Measurements from ENCODE around the gene ETV5. TPM values are rescaled to one million over a fixed set of nuclear protein-coding genes. Genes with fewer than 3 reads are reported as not detected.

The ETV5 gene
- total RNA-seq, 2 experiments from 2014 or later, result 1.1 to 1.5 TPM

DNA sequence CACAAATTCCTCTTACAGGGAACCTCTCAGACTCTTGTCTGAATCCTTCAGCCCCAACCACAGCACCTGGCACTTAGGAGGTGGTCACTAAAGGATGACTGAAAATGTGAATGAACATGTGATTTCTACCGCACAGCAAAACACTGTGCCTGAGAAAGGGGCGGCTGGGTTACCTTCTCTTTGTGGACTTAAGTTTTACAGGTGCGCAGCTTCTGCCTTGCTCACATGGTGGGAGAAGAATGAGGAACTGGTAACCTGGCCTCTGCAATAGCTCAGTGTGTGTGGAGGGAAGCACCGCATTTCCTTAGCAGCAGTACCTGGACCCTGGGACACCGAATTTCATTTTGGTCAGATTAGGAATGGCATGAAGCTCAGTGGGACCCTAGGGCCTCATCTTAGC lies 9.8 kb upstream of the ETV5 start:
- intact Hi-C loops (cut with micrococcal nuclease), result no loop called here
- CTCF ChIA-PET, result no interaction called here
- Mint-ChIP-seq H3K36me3 (ENCODE audit: low read depth) (no peaks in the 10 kb centered on the region), H3K27ac (no peak overlapping the region), H3K4me3 (no peak overlapping the region), H3K4me1 (ENCODE audit: low read depth) (no peaks in the 10 kb centered on the region), H3K9me3 (no peaks in the 10 kb centered on the region), H3K27me3 (ENCODE audit: low read depth) (peaks cover 49% of the 10 kb centered on the region)
- no peak for DNase-seq

DNA sequence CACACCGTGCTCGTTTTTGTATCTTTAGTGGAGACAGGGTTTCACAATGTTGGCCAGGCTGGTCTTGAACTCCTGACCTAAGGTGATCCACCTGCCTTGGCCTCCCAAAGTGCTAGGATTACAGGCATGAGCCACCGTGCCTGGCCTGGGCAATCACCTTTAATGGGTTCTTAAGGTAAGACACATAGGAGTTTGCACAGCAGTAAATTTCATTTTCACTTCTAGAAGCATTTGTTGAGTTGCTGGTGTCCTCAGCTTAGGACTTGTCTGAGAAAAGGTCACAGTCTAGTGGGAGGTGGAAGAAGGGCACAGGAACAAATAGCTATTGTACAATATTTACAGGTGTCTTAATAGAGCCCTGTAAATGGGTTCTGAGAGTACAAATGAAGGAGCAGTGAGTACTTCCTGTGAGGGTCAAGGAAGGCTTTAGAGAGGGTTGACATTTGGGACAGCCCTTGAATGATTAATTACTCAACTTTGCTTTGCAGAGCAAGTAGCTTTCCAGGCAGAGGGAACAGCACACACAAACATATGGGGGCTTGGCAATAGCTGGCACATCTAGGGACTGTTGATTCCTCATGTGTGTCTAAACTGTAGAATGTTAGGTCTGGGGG lies 8.7 kb upstream of the ETV5 start:
- Mint-ChIP-seq H3K36me3 (ENCODE audit: low read depth) (no peaks in the 10 kb centered on the region), H3K4me3 (no peak overlapping the region), H3K9me3 (no peaks in the 10 kb centered on the region), H3K27me3 (ENCODE audit: low read depth) (peaks cover 60% of the 10 kb centered on the region), H3K27ac (no peak overlapping the region), H3K4me1 (ENCODE audit: low read depth) (no peaks in the 10 kb centered on the region)
- CTCF ChIA-PET, result no interaction called here
- intact Hi-C loops (cut with micrococcal nuclease), result no loop called here
- no peak for DNase-seq

DNA sequence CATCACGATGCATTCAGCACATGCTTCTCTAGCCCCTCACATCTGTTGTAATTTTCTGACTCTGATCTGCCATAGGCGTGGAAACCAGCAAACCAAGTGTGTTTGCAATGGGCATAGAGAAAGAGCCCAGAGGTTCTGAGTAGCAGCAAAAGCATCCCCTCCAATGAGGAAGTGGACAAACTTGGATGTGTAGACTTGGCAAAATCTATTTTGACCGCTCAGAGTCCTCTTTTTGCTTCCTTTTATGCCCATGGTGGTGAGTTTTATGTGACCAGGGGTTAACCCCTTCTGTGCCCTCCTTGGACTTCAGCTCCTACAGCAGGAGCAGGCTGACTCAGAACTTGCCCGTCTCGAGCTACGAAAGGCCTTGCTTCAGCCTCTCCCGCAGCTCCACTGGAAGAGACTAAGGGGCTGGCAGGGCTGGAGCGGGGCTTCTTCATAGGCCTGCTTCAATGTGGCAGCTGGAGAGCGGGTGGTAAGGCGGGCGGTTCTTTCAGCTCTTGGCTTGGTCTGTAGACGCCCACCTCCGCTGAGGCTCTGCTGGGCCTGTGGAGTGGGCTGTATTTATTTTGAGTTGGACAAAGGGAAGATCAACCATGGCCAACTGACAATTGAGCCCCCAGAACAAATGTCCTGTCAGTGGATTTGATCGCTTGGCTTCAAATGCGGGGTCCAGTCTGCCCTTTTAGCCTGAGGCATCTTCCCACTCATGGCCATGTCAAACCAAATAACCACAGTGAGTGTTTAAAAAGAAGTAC lies 6.5 kb upstream of the ETV5 start:
- DNase-seq, result no peak
- Mint-ChIP-seq H3K4me1 (ENCODE audit: low read depth) (peaks cover 9% of the 10 kb centered on the region), H3K4me3 (no peak overlapping the region), H3K27me3 (ENCODE audit: low read depth) (peaks cover 74% of the 10 kb centered on the region), H3K27ac (no peak overlapping the region), H3K36me3 (ENCODE audit: low read depth) (no peaks in the 10 kb centered on the region), H3K9me3 (no peaks in the 10 kb centered on the region)
- CTCF ChIA-PET, result interaction anchor here (1.4 kb wide), 1 partner anchor 54 kb away, joined by 4 read pairs; no protein-coding TSS in a partner anchor
- intact Hi-C loops (cut with micrococcal nuclease), result no loop called here

DNA sequence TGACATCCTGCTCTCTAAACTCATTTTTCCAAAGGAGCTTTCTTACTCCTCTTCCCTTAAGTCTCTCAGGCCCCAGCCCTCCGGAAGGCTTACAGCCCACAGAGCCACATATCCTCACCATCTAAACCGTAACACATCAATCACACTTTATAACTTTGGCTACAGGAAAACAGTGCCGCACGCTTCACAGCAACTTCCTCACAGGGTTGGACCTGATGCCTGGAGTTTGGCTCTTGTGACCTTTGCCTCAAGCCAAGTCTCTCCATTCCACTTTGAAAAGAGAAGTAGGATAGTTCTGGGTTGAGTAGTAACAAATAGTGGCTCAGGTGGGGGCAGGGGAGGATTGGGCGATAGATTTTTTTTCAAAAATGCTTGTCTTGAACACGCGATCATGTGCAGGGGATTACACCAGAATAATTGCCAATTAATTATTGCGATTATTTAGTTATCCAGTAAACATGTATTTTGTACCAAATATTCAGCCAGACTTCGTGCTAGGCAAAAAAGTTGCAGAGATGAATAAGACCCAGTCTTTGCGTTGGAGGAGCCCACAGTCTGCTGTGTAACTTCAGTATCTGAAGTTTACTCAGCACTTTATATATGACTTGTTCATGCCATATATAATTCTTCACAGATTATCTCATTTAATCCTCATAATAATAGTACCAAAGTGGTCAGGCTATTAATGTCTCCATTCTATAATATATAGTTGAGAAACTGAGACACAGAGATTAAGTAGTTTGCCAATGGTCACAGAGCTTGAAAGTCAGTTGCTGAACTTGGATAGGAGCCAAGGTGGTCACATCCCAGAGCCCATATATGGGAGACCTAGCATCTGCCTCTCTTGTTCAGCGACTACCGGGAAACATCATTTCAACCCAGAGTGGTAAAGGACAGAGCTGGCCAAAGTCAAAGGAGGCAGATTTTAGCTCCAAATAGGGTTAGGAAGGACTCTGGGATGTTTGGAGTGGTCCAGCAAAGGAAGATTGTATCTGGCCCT lies 2.4 kb upstream of the ETV5 start:
- Mint-ChIP-seq H3K9me3 (no peaks in the 10 kb centered on the region), H3K4me1 (ENCODE audit: low read depth) (peaks cover 30% of the 10 kb centered on the region), H3K27me3 (ENCODE audit: low read depth) (peaks cover 74% of the 10 kb centered on the region), H3K4me3 (no peak overlapping the region), H3K36me3 (ENCODE audit: low read depth) (no peaks in the 10 kb centered on the region), H3K27ac (no peak overlapping the region)
- intact Hi-C loops (cut with micrococcal nuclease), result no loop called here
- no peak for DNase-seq
- CTCF ChIA-PET, result interaction anchor here (0.6 to 0.7 kb wide), 2 partner anchors 149 to 304 kb away, joined by 3 read pairs; no protein-coding TSS in a partner anchor

DNA sequence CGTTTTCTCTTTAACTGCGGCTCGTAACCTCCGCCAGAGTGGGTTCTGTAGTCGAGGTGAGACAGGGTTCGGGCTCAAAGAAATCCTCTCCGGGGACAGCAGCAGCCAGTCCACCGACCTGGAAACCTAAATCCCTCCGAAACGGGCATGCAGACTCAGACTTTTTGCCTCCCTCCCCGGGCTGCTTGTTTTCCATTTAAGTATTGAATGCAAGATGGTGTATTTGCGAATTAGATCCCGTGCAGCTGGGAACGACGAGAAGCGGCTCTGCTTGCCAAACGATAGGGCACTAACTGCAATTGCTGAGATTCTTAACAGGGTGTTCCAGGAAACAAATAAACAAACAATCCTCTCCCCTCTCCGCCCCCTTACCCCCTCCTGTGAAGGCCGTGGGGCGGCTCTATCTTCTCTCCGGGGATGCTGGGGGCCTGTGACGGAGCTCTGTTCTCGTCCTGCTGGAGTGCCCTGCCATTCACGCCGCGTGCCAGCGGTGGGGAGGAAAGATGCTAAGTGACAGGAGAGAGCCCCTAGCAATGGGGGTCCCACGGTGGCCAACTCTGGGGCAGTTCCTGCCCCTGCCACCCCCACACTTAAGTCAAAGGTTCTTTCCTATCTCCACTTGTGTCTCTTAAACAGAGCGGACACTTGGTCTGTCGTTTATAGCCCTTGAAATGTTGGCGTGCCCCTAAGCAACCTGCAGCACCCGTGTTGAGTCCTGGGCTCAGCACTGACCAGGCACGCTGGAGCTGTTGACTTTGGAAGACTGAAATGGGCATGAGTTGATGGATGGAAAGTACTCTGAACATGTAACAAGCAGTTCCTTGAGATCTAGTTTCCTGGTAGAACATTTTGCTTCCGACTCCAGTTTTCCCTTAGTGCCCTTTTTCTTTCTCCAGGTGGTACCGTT lies 1.3 kb upstream of the ETV5 start:
- intact Hi-C loops (cut with micrococcal nuclease), result loop anchor here (1.0 to 10.0 kb wide), 10 partner anchors 41 to 715 kb away; partner anchors contain the start of genes DNAJB11 and TRA2B
- H3K27me3 Mint-ChIP-seq (ENCODE audit: low read depth), result peaks cover 77% of the 10 kb centered on the region
- H3K27ac Mint-ChIP-seq, result no peak overlapping the region
- H3K4me3 Mint-ChIP-seq, result peak overlapping the region; percentile 78
- no peak for DNase-seq
- peaks cover 30% of the 10 kb centered on the region for H3K4me1 Mint-ChIP-seq (ENCODE audit: low read depth)
- no peaks in the 10 kb centered on the region for H3K9me3 Mint-ChIP-seq
- CTCF ChIA-PET, result interaction anchor here (0.7 kb wide), 1 partner anchor 150 kb away, joined by 3 read pairs; no protein-coding TSS in a partner anchor
- no peaks in the 10 kb centered on the region for H3K36me3 Mint-ChIP-seq (ENCODE audit: low read depth)

DNA sequence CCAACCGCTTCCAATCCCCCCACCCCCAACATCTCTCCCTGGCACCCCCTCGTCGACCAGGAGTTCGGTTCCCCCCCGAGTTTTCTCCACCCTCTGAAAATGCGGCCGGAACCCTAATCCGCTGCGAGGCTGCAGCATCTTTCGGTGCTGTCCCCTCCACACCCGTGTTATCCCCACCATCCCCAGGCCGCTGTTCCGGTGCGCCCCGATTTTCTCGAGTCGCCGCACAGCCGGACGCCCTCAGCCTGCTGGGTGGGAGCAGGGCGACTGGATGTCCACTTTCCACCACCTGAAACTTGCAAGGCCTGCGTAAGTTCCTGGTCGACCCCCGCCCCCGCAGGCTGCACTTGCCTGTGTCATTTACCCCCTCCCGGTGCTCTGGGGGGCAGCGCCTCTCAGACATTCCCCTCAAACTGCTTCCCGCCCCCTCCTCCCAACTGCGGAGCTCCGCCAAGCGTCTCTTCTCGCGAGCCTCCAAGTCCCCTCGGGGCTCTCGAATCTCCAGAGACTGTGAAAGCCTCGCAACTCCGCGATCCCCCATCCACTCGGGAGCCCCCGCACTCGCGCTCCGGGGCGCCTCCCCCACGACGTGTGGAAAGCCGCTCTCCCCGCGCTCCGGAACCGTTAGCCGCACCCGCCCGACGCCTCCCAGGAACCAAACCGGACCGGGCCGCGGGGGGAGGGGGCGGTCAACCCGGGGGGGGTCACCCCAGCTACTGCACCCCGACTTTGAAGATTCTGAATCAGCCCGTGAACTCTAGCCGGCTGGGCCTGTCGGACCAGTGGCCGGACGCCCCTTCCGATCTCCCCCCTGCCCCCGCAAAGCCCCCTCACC lies 566 bp downstream of the ETV5 start:
- H3K4me1 Mint-ChIP-seq (ENCODE audit: low read depth), result peaks cover 30% of the 10 kb centered on the region
- H3K27ac Mint-ChIP-seq, result no peak overlapping the region
- peaks cover 79% of the 10 kb centered on the region for H3K27me3 Mint-ChIP-seq (ENCODE audit: low read depth)
- peak overlapping the region; percentile 78 for H3K4me3 Mint-ChIP-seq
- H3K9me3 Mint-ChIP-seq, result no peaks in the 10 kb centered on the region
- CTCF ChIA-PET, result no interaction called here
- DNase-seq, result peak; percentile 32
- intact Hi-C loops (cut with micrococcal nuclease), result loop anchor here (2.0 to 10.0 kb wide), 6 partner anchors 131 to 716 kb away; no protein-coding TSS in a partner anchor
- H3K36me3 Mint-ChIP-seq (ENCODE audit: low read depth), result no peaks in the 10 kb centered on the region

DNA sequence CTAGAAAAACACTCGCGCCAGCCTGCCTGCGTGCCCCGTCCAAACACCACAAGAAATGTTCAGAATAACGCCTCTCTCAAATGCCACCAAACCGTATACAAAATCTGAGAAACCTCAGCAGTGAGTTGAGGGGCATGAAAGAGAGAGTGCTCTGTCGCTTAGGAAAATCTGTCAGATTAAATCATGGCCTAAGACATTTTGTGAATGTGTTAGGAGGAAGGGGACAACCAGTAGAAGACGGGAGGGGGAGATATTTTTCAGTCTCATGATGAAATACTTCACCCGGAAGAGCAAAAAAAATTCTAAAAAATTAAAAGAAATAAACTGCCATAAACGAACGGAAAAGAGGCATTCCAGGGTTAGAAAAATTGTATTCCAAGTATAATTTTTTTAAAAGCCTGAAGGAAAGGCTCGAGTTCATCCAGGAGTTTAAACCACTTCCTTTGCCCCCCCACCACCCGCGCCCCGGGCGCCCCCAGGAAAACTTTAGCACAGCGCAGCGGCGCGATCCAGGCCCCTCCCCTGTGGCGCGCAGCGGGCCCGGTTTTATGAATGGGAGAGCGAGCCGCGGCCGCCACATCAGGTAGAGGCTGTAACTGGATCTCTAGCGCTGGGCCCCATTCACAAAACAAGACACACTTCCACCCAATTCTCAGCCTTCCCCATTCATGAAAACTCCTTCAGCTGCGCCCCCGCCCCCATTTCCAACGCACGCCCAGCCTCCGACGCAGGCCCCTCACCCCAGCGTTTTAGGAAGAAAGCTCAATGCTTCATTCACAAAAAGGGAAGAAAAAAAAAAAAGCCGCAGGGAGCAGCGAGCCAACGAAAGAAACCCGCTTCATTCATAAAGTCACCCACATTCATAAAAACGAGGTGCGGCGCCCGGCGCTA lies 1.4 kb downstream of the ETV5 start:
- H3K36me3 Mint-ChIP-seq (ENCODE audit: low read depth), result no peaks in the 10 kb centered on the region
- CTCF ChIA-PET, result no interaction called here
- H3K4me3 Mint-ChIP-seq, result peak overlapping the region; percentile 78
- H3K4me1 Mint-ChIP-seq (ENCODE audit: low read depth), result peaks cover 30% of the 10 kb centered on the region
- no peaks in the 10 kb centered on the region for H3K9me3 Mint-ChIP-seq
- intact Hi-C loops (cut with micrococcal nuclease), result loop anchor here (1.0 to 10.0 kb wide), 8 partner anchors 39 to 717 kb away; no protein-coding TSS in a partner anchor
- peak; percentile 64 for DNase-seq
- peak overlapping the region; percentile 46 for H3K27ac Mint-ChIP-seq
- peaks cover 79% of the 10 kb centered on the region for H3K27me3 Mint-ChIP-seq (ENCODE audit: low read depth)

DNA sequence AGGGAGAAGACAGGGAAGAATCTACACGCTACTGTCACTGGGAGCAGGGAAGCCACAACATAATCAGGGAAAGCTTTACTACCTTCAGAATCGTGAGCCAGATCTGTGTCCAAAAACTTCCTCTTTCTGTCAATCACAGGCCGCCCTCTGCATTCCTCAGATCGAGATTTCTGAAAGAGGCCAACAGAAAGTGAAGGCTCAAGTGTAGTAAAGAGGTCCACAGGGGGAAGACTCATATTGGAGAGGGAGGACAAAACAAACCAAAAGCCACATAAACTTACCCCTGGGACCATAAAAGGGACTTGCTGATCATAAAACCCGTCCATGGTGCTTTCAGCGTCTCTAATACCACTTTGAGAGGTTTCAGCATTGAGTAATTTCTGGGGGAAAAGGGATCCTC lies 3.3 kb downstream of the ETV5 start:
- DNase-seq, result no peak
- CTCF ChIA-PET, result no interaction called here
- no peak overlapping the region for H3K27ac Mint-ChIP-seq
- intact Hi-C loops (cut with micrococcal nuclease), result loop anchor here (5.0 to 10.0 kb wide), 2 partner anchors 128 to 719 kb away; no protein-coding TSS in a partner anchor
- no peaks in the 10 kb centered on the region for H3K36me3 Mint-ChIP-seq (ENCODE audit: low read depth)
- H3K4me3 Mint-ChIP-seq, result no peak overlapping the region
- H3K4me1 Mint-ChIP-seq (ENCODE audit: low read depth), result peaks cover 22% of the 10 kb centered on the region
- H3K9me3 Mint-ChIP-seq, result no peaks in the 10 kb centered on the region
- H3K27me3 Mint-ChIP-seq (ENCODE audit: low read depth), result peaks cover 66% of the 10 kb centered on the region

DNA sequence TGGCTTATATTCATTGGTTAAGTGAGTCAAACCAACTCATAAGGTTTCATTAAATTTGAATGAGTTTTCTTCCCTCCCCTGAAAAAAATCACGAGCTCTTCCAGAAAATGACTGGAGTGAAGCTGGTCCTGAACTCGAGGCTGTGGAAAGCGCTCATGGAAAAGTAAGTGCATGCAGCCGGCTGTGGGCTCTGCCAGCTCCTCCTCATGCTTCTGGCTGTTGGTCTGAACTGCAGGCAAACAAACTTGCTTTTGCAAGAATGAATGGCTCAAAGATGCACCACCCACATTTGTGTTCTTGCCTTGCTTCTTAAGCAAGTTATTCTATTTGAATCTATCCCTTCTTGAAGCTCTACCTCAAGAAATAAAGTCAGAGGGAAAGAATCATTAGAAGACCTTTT lies 6.2 kb downstream of the ETV5 start:
- H3K36me3 Mint-ChIP-seq (ENCODE audit: low read depth), result no peaks in the 10 kb centered on the region
- no peak overlapping the region for H3K27ac Mint-ChIP-seq
- DNase-seq, result no peak
- CTCF ChIA-PET, result no interaction called here
- intact Hi-C loops (cut with micrococcal nuclease), result loop anchor here (10.0 kb wide), 1 partner anchor 722 kb away; no protein-coding TSS in a partner anchor
- peaks cover 70% of the 10 kb centered on the region for H3K27me3 Mint-ChIP-seq (ENCODE audit: low read depth)
- no peak overlapping the region for H3K4me3 Mint-ChIP-seq
- peaks cover 10% of the 10 kb centered on the region for H3K4me1 Mint-ChIP-seq (ENCODE audit: low read depth)
- no peaks in the 10 kb centered on the region for H3K9me3 Mint-ChIP-seq

DNA sequence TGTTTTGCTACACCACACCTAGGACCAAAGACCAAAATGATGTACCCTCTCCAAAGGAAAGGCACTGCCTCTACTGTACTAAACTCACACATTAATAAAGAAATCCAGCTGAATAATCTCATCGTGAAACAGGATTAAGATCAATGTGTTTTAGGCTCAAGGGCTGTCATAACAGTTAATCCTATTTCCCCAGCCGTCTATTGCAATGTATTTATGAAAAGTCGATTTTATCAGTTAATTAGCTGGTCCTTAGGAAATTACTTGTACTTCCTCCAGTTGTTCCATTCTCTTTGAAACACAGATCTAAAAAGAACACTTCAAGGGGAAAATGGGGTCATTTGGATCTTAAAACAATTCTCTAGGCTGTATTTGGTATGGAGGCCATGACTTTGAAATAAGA lies 8.5 kb downstream of the ETV5 start:
- DNase-seq, result no peak
- no peak overlapping the region for H3K4me3 Mint-ChIP-seq
- H3K9me3 Mint-ChIP-seq, result no peaks in the 10 kb centered on the region
- CTCF ChIA-PET, result no interaction called here
- no peak overlapping the region for H3K27ac Mint-ChIP-seq
- H3K4me1 Mint-ChIP-seq (ENCODE audit: low read depth), result peaks cover 9% of the 10 kb centered on the region
- peaks cover 72% of the 10 kb centered on the region for H3K27me3 Mint-ChIP-seq (ENCODE audit: low read depth)
- H3K36me3 Mint-ChIP-seq (ENCODE audit: low read depth), result no peaks in the 10 kb centered on the region
- intact Hi-C loops (cut with micrococcal nuclease), result loop anchor here (10.0 kb wide), 1 partner anchor 724 kb away; no protein-coding TSS in a partner anchor
